ENCODE measurements around the gene KIF24.
A peak's percentile ranks its signal among the peaks of the same experiment; 100 is the strongest.
"Not testable (repeated sequence)": the region's sequence is repeated elsewhere in the genome, so short reads cannot be mapped to it uniquely, and the experiment has no call there.

KIF24 gene

DNA sequence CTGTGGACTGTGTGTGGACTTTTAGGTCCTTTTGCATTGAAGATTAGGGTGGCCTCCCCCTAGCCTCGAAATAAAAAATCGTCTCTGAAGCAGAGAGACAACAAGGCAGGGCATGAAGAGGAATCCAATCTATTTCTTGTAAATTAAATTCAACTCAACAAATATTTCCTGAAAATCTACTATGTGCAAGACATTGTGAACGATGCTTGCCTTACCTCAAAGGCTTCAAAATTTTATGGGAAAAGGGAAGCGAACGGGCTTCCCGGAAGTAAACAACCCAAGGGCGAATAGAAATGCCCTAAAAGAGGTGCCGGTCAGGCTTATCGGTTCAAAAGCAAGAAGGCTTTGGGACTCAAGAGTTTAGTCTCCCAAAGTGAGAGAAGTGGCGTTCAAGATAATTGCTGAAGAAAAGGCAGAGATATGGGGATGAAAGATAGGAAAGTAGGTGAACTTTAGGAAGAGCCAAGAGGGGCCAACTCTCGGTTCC lies 525 bp downstream of the KIF24 start:
- H3K36me3 Mint-ChIP-seq: peaks cover 0 to 2% of the 10 kb centered on the region in 2 donors
- H3K27me3 Mint-ChIP-seq: no peaks in the 10 kb centered on the region
- ATAC-seq (replicated peaks) (no peak), DNase-seq (peak; percentile 9)
- H3K4me3 Mint-ChIP-seq: peak overlapping the region; percentile 94 to 95
- no peaks in the 10 kb centered on the region for H3K9me3 Mint-ChIP-seq
- H3K27ac Mint-ChIP-seq: peak overlapping the region; percentile 99
- H3K4me1 Mint-ChIP-seq: peaks cover 16 to 26% of the 10 kb centered on the region in 2 donors

DNA sequence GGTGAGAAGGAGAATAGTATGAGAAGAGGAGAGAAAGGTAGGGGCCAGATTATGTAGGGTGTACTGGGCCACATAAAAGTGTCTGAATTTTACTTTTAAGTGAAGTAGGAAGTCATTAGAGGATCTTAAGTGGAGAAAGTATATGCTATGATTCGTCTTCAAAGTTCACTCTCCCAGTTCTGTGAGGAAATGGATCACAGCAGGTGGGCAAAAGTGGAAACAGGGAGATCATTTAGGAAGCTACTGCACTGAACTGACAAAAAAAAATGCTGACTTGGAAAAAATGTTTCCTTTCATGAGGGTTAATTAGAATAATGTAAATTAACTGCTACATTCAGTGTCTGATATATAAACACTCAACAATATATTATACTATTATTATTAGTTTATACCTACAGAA lies 2.4 kb downstream of the KIF24 start:
- Mint-ChIP-seq H3K4me3 (no peak overlapping the region), H3K27me3 (no peaks in the 10 kb centered on the region), H3K27ac (no peak overlapping the region), H3K36me3 (peaks cover 0 to 2% of the 10 kb centered on the region in 2 donors), H3K4me1 (peaks cover 5 to 18% of the 10 kb centered on the region in 2 donors), H3K9me3 (no peaks in the 10 kb centered on the region)
- DNase-seq: no peak
- no peak for ATAC-seq (replicated peaks)

DNA sequence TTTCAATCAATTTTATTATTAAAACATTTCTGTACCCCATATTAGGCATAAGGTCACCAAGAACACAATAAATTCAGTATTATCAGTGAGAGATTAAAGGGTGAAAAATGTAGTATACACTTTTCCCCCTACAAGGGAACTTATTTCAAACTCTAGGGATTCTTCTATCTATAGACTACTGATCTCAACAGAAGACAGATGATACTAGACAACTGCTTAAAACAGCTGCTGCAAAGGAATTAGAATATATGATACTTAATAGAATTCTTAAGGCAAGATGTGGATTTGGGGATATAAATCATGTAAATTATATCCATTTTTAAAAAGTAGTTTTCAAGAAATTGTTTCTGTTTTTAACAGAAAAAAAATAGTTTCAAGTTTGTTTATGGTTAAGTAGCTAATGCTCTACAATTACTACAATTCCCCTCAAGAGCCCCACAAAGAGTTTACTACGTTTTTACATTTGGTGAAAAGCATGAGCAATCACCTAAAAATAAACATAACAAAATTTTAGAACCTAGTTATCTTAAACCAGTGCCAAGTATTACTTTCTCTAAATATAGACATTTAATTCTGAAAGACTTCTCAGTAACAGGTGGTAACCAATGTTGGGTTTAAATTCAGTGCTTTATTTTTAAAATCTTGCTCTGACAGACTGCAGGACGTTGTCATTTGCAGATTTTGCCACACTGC lies 6.0 kb downstream of the KIF24 start:
- Mint-ChIP-seq H3K9me3 (no peaks in the 10 kb centered on the region), H3K36me3 (no peaks in the 10 kb centered on the region), H3K27ac (no peak overlapping the region), H3K4me1 (no peaks in the 10 kb centered on the region), H3K27me3 (no peaks in the 10 kb centered on the region), H3K4me3 (no peak overlapping the region)
- DNase-seq (no peak), ATAC-seq (replicated peaks) (no peak)

DNA sequence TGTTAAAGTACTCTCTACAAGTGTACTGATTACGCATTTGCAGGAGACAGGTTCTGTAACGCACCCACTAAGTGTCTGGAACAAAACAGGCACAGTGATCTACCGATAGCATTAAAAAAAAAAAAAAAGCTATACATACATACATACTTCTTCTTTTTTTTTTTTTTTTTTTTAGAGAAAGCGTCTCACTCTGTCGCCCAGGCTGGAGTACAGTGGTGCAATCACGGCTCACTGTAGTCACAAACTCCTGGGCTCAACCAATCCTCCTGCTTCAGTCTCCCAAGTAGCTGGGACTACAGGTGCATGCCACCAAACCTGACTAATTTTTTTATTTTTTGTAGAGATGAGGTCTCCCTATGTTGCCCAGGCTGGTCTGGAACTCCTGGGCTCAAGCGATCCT lies 7.6 kb downstream of the KIF24 start:
- Mint-ChIP-seq H3K36me3 (no peaks in the 10 kb centered on the region), H3K4me1 (no peaks in the 10 kb centered on the region), H3K27ac (no peak overlapping the region), H3K27me3 (no peaks in the 10 kb centered on the region), H3K9me3 (no peaks in the 10 kb centered on the region), H3K4me3 (no peak overlapping the region)
- no peak for ATAC-seq (replicated peaks)
- no peak for DNase-seq

DNA sequence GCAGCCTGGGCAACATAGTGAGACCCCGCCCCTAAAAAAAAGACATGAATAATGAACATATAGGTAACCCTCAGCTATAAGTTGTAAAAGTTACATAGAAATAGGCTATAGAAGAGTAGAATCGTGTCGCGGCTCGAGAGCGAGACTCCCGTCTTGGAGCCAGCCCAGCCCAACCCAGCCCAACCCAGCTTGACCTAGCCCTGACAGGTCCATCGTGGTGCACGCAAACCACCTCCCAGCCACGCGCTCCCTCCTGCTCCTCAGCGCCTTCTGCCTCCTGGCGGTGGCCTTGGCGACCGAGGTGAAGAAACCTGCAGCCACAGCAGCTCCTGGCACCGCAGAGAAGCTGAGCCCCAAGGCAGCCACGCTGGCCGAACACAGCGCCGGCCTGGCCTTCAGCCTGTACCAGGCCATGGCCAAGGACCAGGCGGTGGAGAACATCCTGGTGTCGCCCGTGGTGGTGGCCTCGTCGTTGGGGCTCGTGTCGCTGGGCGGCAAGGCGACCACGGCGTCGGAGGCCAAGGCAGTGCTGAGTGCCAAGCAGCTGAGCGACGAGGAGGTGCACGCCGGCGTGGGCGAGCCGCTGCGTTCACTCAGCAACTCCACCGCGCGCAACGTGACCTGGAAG lies 10.8 kb downstream of the KIF24 start:
- DNase-seq (no peak), ATAC-seq (replicated peaks) (no peak)
- Mint-ChIP-seq H3K4me3 (no peak overlapping the region), H3K9me3 (no peaks in the 10 kb centered on the region), H3K27ac (no peak overlapping the region), H3K4me1 (no peaks in the 10 kb centered on the region), H3K36me3 (no peaks in the 10 kb centered on the region), H3K27me3 (no peaks in the 10 kb centered on the region)

DNA sequence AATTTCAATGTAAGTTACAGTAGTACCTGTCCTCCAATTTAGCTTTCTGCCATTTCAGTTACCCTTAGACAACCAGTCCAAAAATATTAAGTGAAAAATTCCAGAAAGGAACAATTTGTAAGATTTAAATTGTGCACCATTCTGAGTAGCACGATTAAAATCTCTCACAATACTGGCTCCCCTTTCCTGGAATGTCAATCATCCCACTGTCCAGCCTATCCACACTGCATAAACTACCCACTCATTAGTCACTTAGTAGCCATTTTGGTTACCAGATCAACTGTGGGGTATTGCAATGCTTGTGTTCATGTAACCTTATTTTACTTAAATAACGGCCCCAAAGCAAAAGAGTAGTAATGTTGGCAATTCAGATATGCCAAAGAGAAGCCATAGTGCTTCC lies 11.6 kb downstream of the KIF24 start:
- ATAC-seq (replicated peaks) (no peak), DNase-seq (no peak)
- no peaks in the 10 kb centered on the region for H3K4me1 Mint-ChIP-seq
- no peak overlapping the region for H3K4me3 Mint-ChIP-seq
- H3K27ac Mint-ChIP-seq: no peak overlapping the region
- no peaks in the 10 kb centered on the region for H3K27me3 Mint-ChIP-seq
- no peaks in the 10 kb centered on the region for H3K36me3 Mint-ChIP-seq
- no peaks in the 10 kb centered on the region for H3K9me3 Mint-ChIP-seq

DNA sequence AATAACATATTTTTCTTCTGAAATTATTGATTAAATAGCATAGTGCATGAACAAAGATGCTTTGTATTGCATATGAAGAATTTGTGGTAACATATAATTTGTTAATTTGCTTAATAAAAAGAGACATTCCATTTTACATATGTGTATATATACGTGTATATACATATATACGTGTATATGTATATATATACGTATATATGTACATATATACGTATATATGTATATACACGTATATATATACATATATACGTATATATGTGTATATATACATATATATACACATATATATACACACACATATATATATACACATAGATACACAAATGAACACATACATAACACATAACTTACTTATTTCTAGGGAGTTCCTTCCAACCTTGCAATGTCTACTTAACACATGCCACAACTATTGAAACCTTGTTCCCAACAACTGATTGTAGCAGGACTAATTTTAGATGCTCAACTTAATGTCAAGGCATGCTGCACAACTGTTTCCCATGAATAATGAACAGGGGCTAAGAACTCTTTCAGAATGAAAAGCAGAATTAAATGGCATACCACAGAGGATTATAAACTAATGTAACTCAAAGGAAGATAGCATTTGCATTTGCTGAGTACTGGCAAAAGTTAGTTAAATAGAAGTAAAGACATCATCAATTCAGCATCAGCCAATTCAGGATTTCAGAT lies 17.4 kb downstream of the KIF24 start:
- Mint-ChIP-seq H3K27me3 (no peaks in the 10 kb centered on the region), H3K27ac (no peak overlapping the region), H3K36me3 (no peaks in the 10 kb centered on the region), H3K9me3 (no peaks in the 10 kb centered on the region), H3K4me3 (no peak overlapping the region), H3K4me1 (no peaks in the 10 kb centered on the region)
- ATAC-seq (replicated peaks): no peak
- no peak for DNase-seq

DNA sequence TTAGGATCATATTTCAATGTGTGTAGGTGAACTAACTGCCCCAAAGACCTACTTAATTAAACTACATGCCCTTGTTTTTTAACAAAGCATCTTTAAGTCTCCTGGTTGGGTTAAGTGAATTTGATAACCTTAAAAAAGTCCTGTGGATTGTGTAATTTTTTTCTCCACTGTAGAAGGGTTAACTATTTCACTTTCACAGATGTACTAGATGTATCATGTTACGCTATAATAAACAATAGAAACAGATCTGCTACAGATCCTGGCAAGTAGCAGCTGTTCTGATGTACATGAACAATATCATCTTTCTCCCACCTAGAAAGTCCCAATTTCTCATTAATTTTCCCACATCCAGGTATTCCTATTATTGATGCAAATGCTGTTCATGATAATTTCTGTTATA lies 18.9 kb downstream of the KIF24 start:
- Mint-ChIP-seq H3K36me3 (no peaks in the 10 kb centered on the region), H3K27me3 (no peaks in the 10 kb centered on the region), H3K4me1 (no peaks in the 10 kb centered on the region), H3K9me3 (no peaks in the 10 kb centered on the region), H3K27ac (no peak overlapping the region), H3K4me3 (no peak overlapping the region)
- ATAC-seq (replicated peaks) (no peak), DNase-seq (no peak)

DNA sequence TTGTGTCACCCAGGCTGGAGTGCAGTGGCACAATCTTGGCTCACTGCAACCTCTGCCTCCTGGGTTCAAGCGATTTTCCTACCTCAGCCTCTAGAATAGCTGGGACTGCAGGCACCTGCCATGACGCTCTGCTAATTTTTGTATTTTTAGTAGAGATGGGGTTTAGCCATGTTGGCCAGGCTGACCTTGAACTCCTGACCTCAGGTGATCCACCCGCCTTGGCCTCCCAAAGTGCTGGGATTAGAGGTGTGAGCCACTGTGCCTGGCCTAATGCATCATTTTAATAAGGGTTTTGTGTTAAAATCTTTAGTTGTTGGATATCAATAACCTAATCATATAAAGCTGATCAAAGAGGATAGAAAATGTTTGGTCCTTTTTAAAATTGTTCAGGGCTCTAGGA lies 20.8 kb downstream of the KIF24 start:
- H3K27me3 Mint-ChIP-seq: not testable (repeated sequence)

DNA sequence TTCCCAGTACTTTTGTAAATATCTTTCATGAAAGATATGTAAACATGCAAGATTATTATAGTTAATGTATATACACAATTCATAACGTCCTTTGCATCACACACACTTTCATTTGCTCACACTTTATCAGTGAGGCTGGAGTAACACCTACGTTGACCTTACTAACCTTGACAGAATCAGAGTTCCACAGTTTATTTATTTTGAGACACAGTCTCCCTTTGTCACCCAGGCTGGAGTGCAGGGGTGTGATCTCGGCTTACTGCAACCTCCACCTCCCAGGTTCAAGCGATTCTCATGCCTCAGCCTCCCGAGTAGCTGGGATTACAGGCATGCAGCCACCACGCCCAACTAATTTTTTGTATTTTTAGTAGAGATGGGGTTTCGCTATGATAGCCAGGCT lies 28.0 kb downstream of the KIF24 start:
- not testable (repeated sequence) for H3K4me1 Mint-ChIP-seq; DNase-seq; H3K27me3 Mint-ChIP-seq; ATAC-seq (replicated peaks); H3K27ac Mint-ChIP-seq; H3K9me3 Mint-ChIP-seq; H3K4me3 Mint-ChIP-seq; H3K36me3 Mint-ChIP-seq

More for the DNA sequence above, 20.8 kb downstream of the KIF24 start:
- ATAC-seq (replicated peaks); H3K27ac Mint-ChIP-seq; H3K4me3 Mint-ChIP-seq; H3K36me3 Mint-ChIP-seq; H3K4me1 Mint-ChIP-seq; H3K9me3 Mint-ChIP-seq; DNase-seq: not testable (repeated sequence)

DNA sequence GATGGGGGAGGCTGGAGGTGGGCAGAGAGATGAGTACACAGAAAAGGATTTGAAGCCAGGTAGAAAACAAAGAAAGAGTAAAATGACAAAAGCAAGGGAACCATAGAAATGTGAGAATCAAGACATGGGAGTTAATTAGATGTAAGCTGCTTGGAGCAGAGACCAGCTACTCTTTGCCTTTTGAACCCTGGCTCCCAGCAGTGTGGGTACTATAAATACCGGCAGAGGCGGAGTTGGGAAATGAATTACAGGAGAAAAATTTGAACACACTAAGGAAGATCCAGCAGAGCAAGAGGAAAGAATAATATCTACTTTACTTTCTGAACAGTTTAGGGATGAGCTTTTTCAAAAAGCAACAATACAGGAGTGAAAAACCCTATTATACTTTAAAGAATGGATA lies 36.5 kb downstream of the KIF24 start:
- Mint-ChIP-seq H3K36me3 (no peaks in the 10 kb centered on the region), H3K27me3 (no peaks in the 10 kb centered on the region), H3K27ac (no peak overlapping the region), H3K4me1 (no peaks in the 10 kb centered on the region), H3K4me3 (no peak overlapping the region), H3K9me3 (no peaks in the 10 kb centered on the region)
- DNase-seq (no peak), ATAC-seq (replicated peaks) (no peak)

DNA sequence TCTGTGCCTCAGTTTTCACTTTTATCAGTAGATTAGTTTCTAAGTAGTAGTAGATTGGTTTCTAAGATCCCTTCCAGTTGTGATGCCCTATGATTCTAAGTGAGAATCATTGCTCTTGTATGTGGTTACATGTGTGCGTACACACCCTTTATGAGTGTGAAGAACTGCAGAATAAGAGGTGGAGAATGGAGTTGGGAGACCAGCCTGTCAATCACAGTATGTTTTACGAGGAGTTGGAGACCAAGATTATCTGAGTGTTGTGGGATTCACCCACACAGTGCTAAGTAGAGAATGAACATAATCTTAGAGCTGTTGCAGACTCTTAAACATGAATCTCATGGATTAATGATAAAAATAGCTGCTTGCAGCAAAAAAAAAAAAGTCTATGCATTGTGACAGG lies 37.6 kb downstream of the KIF24 start:
- no peak for DNase-seq
- H3K27ac Mint-ChIP-seq: no peak overlapping the region
- H3K36me3 Mint-ChIP-seq: no peaks in the 10 kb centered on the region

DNA sequence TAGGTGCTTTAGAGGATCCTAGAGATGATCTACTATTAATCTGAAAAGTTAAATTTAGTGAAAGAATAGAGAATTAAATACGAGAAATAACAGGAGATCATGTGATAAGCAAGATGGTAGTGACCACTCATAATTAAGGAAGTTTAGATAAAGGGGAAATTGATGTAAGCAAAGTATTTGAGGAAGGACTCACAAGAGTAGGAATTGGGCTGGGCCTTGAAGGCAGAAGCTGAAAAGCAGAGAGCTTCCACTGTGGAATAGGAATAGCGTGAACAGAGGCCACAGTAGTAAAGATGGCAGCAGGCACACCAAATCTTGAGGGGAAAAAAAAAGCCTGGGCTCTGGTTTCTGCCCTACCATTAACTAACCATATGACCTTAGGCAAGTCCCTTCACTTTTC lies 38.0 kb downstream of the KIF24 start:
- no peak overlapping the region for H3K4me3 Mint-ChIP-seq
- H3K27ac Mint-ChIP-seq: no peak overlapping the region
- DNase-seq: no peak
- H3K27me3 Mint-ChIP-seq: no peaks in the 10 kb centered on the region
- H3K9me3 Mint-ChIP-seq: no peaks in the 10 kb centered on the region
- H3K36me3 Mint-ChIP-seq: no peaks in the 10 kb centered on the region
- no peaks in the 10 kb centered on the region for H3K4me1 Mint-ChIP-seq
- no peak for ATAC-seq (replicated peaks)

More for the DNA sequence above, 37.6 kb downstream of the KIF24 start:
- Mint-ChIP-seq H3K4me1 (no peaks in the 10 kb centered on the region), H3K4me3 (no peak overlapping the region), H3K9me3 (no peaks in the 10 kb centered on the region), H3K27me3 (no peaks in the 10 kb centered on the region)
- ATAC-seq (replicated peaks): no peak

DNA sequence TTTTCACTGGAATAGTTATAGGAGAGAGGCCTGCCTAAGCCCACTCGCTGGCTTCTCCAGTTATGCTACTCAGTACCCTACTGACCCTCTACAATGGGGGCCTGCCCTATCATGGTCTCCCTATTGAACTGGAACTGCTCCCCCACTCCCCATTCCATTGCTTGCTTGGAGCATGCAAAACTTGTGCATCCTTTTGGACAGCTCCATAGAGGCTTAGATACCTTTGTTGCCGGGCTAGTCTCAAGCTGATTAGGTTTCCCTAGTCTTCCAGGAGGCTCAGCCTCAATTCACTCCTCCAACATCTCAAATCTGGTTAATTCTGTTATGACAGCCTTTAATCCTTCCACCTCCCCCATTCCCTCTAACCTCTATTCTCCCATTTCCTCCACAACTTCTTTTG lies 39.9 kb downstream of the KIF24 start:
- Mint-ChIP-seq H3K9me3 (no peaks in the 10 kb centered on the region), H3K27me3 (no peaks in the 10 kb centered on the region), H3K4me1 (no peaks in the 10 kb centered on the region), H3K27ac (no peak overlapping the region), H3K36me3 (peaks cover 0 to 1% of the 10 kb centered on the region in 2 donors), H3K4me3 (no peak overlapping the region)
- ATAC-seq (replicated peaks) (no peak), DNase-seq (no peak)

DNA sequence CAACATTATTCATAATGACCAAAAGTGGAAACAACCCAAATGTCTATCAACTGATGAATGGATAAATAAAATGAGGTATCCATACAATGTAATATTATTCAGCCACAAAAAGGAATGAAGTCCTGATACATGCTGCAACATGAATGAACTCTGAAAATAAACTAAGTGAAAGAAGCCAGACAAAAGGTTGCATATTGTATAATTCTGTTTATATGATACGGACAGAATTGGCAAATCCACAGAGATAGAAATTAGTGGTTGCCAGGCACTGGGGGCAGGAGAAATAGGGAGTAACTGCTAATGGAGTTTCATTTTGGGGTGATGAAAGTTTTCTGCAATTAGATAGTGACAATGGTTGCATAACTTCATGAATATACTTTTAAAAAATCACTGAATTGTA lies 47.0 kb downstream of the KIF24 start:
- DNase-seq (no peak), ATAC-seq (replicated peaks) (no peak)
- Mint-ChIP-seq H3K27me3 (no peaks in the 10 kb centered on the region), H3K36me3 (peaks cover 0 to 1% of the 10 kb centered on the region in 2 donors), H3K9me3 (no peaks in the 10 kb centered on the region), H3K4me1 (no peaks in the 10 kb centered on the region), H3K27ac (no peak overlapping the region), H3K4me3 (no peak overlapping the region)
